OCI-LY1 (cell line): ENCODE results near the gene P2RY6.

Source experiments
- H2AFZ ChIP-seq: fragments of 200-600 bp; sonication (generic), shearing (Covaris generic); 2 replicates; pipeline ENCODE4 v1.6.0; 2014; ENCODE audit warnings: antibody characterized with exemption, mild to moderate bottlenecking, low read length
- H3F3A ChIP-seq: fragments of 200-600 bp; sonication (generic), shearing (Covaris generic); 2 replicates; pipeline ENCODE4 v1.6.0; 2014; ENCODE audit warnings: mild to moderate bottlenecking, antibody characterized with exemption, low read length, moderate library complexity; ENCODE audit not compliant: insufficient read depth
- H3K27ac ChIP-seq: fragments of 200-600 bp; sonication (generic); 2 replicates; pipeline ENCODE4 v1.5.1; 2014; ENCODE audit warnings: low read length, mixed run types, mild to moderate bottlenecking, low read depth; ENCODE audit not compliant: poor library complexity, severe bottlenecking
- H3K27me3 ChIP-seq: fragments of 200-600 bp; sonication (generic); 2 replicates; pipeline ENCODE4 v1.6.0; 2014; ENCODE audit warnings: antibody characterized with exemption, mild to moderate bottlenecking, low read length, moderate library complexity; ENCODE audit not compliant: insufficient read depth
- H3K36me3 ChIP-seq: fragments of 200-600 bp; sonication (generic); 2 replicates; pipeline ENCODE4 v1.6.1; 2014; ENCODE audit warnings: mild to moderate bottlenecking, antibody characterized with exemption, low read length, moderate library complexity, mixed read lengths; ENCODE audit not compliant: insufficient read depth
- H3K4me1 ChIP-seq: fragments of 200-600 bp; sonication (generic); 2 replicates; pipeline ENCODE4 v1.5.1; 2014; ENCODE audit warnings: mild to moderate bottlenecking, low read length, moderate library complexity; ENCODE audit not compliant: insufficient read depth, severe bottlenecking
- H3K4me2 ChIP-seq: fragments of 200-600 bp; sonication (generic), shearing (Covaris generic); 2 replicates; pipeline ENCODE4 v1.6.1; 2014; ENCODE audit warnings: low read length
- H3K4me3 ChIP-seq: fragments of 200-600 bp; sonication (generic); 2 replicates; pipeline ENCODE4 v1.5.1; 2014; ENCODE audit warnings: low read length, low read depth, mild to moderate bottlenecking, mixed read lengths; ENCODE audit not compliant: poor library complexity, severe bottlenecking
- H3K79me2 ChIP-seq: fragments of 200-600 bp; shearing (Covaris generic); 2 replicates; pipeline ENCODE4 v1.6.1; 2016; ENCODE audit warnings: mixed run types, low read length, mixed read lengths; ENCODE audit not compliant: insufficient read depth
- H3K9ac ChIP-seq: fragments of 200-600 bp; sonication (generic), shearing (Covaris generic); 2 replicates; pipeline ENCODE4 v1.6.1; 2014; ENCODE audit warnings: mild to moderate bottlenecking, low read length, mixed read lengths
- H3K9me2 ChIP-seq: fragments of 200-600 bp; sonication (generic), shearing (Covaris generic); 2 replicates; pipeline ENCODE4 v1.6.1; 2014; ENCODE audit warnings: low read depth, mild to moderate bottlenecking, low read length, mixed read lengths
- H3K9me3 ChIP-seq: fragments of 200-600 bp; shearing (Covaris generic); 2 replicates; pipeline ENCODE4 v1.6.1; 2014; ENCODE audit warnings: low read length, mixed read lengths
- H4K20me1 ChIP-seq: fragments of 200-600 bp; sonication (generic), shearing (Covaris generic); 2 replicates; pipeline ENCODE4 v1.6.0; 2016; ENCODE audit warnings: mild to moderate bottlenecking, low read length; ENCODE audit not compliant: insufficient read depth
- CTCF ChIP-seq: fragments of 200-600 bp; sonication (generic), shearing (Covaris generic); IDR thresholded peaks from 2 replicates; pipeline ENCODE4 v1.5.1; 2017; ENCODE audit warnings: mild to moderate bottlenecking, antibody characterized with exemption, low read length, moderate library complexity, mixed read lengths
- EZH2 ChIP-seq: fragments of 200-600 bp; sonication (generic), shearing (Covaris generic); IDR thresholded peaks from 2 replicates; pipeline ENCODE4 v1.8.0; 2017; ENCODE audit warnings: borderline replicate concordance, mixed run types, mild to moderate bottlenecking, antibody characterized with exemption, low read length, moderate library complexity, mixed read lengths

The P2RY6 gene

GRCh38 chr11:73225851-73226250 lies 46.3 kb upstream of the P2RY6 start:
- TF ChIP-seq CTCF (no peak), EZH2 (no peak)

GRCh38 chr11:73226297-73227006 lies 45.7 kb upstream of the P2RY6 start:
- no peaks in the 10 kb centered on the region for H3K79me2 ChIP-seq
- TF ChIP-seq CTCF (no peak), EZH2 (no peak)
- no peak overlapping the region for H3K4me3 ChIP-seq
- H3K27me3 ChIP-seq: peaks cover 13% of the 10 kb centered on the region; the same call in 1 of the 2 replicates
- no peaks in the 10 kb centered on the region for H3K9me3 ChIP-seq
- H3K9me2 ChIP-seq: no peaks in the 10 kb centered on the region
- H3K27ac ChIP-seq: no peak overlapping the region
- no peak overlapping the region for H2AFZ ChIP-seq
- no peaks in the 10 kb centered on the region for H4K20me1 ChIP-seq
- no peaks in the 10 kb centered on the region for H3K36me3 ChIP-seq
- no peaks in the 10 kb centered on the region for H3F3A ChIP-seq
- no peak overlapping the region for H3K9ac ChIP-seq
- no peak overlapping the region for H3K4me2 ChIP-seq
- H3K4me1 ChIP-seq: no peaks in the 10 kb centered on the region

More at GRCh38 chr11:73225851-73226250, 46.3 kb upstream of the P2RY6 start:
- no peaks in the 10 kb centered on the region for H3K9me3 ChIP-seq
- H3K79me2 ChIP-seq: no peaks in the 10 kb centered on the region
- H3K36me3 ChIP-seq: no peaks in the 10 kb centered on the region
- H4K20me1 ChIP-seq: no peaks in the 10 kb centered on the region
- H3K9me2 ChIP-seq: no peaks in the 10 kb centered on the region
- no peaks in the 10 kb centered on the region for H3F3A ChIP-seq
- no peak overlapping the region for H3K4me3 ChIP-seq
- no peak overlapping the region for H3K4me2 ChIP-seq
- no peak overlapping the region for H3K27ac ChIP-seq
- no peaks in the 10 kb centered on the region for H3K4me1 ChIP-seq
- H3K27me3 ChIP-seq: peaks cover 13% of the 10 kb centered on the region; the same call in 1 of the 2 replicates
- H2AFZ ChIP-seq: no peak overlapping the region
- no peak overlapping the region for H3K9ac ChIP-seq

- Histone ChIP-seq H3K4me1 (no peaks in the 10 kb centered on the region), H2AFZ (no peak overlapping the region), H3K27ac (no peak overlapping the region), H3K4me2 (no peak overlapping the region), H4K20me1 (no peaks in the 10 kb centered on the region), H3K79me2 (no peaks in the 10 kb centered on the region), H3K9me2 (no peaks in the 10 kb centered on the region), H3K27me3 (peaks cover 13% of the 10 kb centered on the region; the same call in 1 of the 2 replicates), H3K9ac (no peak overlapping the region), H3K36me3 (no peaks in the 10 kb centered on the region), H3F3A (no peaks in the 10 kb centered on the region), H3K4me3 (no peak overlapping the region), H3K9me3 (no peaks in the 10 kb centered on the region)
- TF ChIP-seq CTCF (no peak), EZH2 (no peak)
These were observed 44.4 kb upstream of the P2RY6 start for GRCh38 chr11:73227571-73228211.
